Stimulated activated CD4-positive, alpha-beta T cell treated with anti-CD3 and anti-CD28 coated beads, TNF-alpha, amount 100 ng/mL, for 24 hours (primary cell): ENCODE data around the gene KLRF1.
"Not testable (repeated sequence)": the region's sequence is repeated elsewhere in the genome, so short reads cannot be mapped to it uniquely, and the experiment has no call there.

Source experiments
- DNase-seq, 3 experiments: peaks; one replicate each; pipeline ENCODE4 v3.0.0-alpha.2; 2020; ENCODE audit warnings: low read depth in 3 of 3

KLRF1 gene

GRCh38 chr12:9869307-9870161, 42.3 kb downstream of the KLRF1 start, which contains the start of gene CLEC2B:
Gene CLEC2B, minus strand, starts transcription at chr12:9869354.
- DNase-seq = peak in 1 of 3 experiments; percentile 5

GRCh38 chr12:9870286-9870866, 43.1 kb downstream of the KLRF1 start:
- DNase-seq = no peak

GRCh38 chr12:9872162-9872561, 44.9 kb downstream of the KLRF1 start:
- no peak for DNase-seq

- no peak for DNase-seq
Measured at GRCh38 chr12:9872742-9873141, 45.5 kb downstream of the KLRF1 start.

GRCh38 chr12:9876120-9876519, 48.8 kb downstream of the KLRF1 start:
- DNase-seq = not testable (repeated sequence)

GRCh38 chr12:9880532-9881078, 53.3 kb downstream of the KLRF1 start:
- no peak for DNase-seq

GRCh38 chr12:9881246-9881645, 54.0 kb downstream of the KLRF1 start, which contains the start of gene KLRF2:
Gene KLRF2, plus strand, starts transcription at chr12:9881489. Its CDS starts 107 bp downstream, at chr12:9881596.
- no peak for DNase-seq

DNA sequence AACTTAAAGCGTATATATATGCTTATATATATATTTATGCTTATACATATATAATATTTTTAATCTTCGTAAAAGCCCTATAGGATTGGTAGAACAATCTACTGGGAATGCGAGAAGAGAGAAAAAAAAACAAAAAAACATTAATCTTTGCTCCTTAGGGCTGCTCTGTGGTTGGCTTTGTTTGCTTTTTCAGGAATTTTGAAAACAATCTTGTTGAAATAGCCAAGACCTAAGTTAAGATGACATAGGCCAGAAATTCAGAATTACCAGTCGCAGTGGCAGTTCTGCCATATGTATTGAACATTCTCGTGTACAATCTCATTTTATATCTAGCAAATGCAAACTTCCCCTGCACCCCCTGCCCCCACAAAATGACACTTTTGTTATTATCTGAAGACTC, 54.7 kb downstream of the KLRF1 start:
- no peak for DNase-seq

DNA sequence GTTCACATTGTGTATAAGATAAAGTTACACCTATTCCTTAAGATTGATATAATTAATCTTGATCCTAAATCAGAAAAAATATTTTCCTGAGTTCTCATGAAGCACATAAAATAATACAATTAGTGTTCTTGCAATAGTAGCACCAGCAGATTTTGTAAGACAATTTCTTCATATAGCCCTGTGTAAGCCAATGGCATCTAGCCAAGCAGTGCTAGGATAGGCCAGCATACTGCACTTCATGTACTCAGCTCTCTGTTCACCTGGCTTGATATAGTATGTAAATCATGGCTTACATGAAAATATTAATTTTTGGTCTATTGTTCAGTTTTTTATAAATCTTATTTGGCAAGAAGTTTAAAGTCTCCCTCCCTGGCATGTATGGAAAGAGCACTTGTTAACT, 55.9 kb downstream of the KLRF1 start:
- DNase-seq = no peak

- DNase-seq = no peak
Measured at GRCh38 chr12:9888665-9889273, 61.5 kb downstream of the KLRF1 start.
